ENCODE measurements around the gene CPZ.
"Not testable (repeated sequence)": the region's sequence is repeated elsewhere in the genome, so short reads cannot be mapped to it uniquely, and the experiment has no call there.

GRCh38 chr4:8654139-8654538, 61.6 kb downstream of the CPZ start:
- TF ChIP-seq POLR2AphosphoS5, POLR2A, CTCF, EP300 (IDR thresholded peaks at IDR 0.05): not testable (repeated sequence)

Data from gastroesophageal sphincter (tissue), 3 donors.